Hematopoietic multipotent progenitor cell treated with erythropoietin and hydrocortisone succinate and interleukin-3 and kit ligand, for 8 days (in vitro differentiated cells): ENCODE data around the gene PCNT.

ENCODE experiments used
- DNase-seq: peaks from one replicate; pipeline ENCODE4 v3.0.0-alpha.2; 2015

The PCNT gene

GRCh38 chr21:46334351-46335140 is 10.6 kb downstream of the PCNT start:
- DNase-seq = no peak

DNA sequence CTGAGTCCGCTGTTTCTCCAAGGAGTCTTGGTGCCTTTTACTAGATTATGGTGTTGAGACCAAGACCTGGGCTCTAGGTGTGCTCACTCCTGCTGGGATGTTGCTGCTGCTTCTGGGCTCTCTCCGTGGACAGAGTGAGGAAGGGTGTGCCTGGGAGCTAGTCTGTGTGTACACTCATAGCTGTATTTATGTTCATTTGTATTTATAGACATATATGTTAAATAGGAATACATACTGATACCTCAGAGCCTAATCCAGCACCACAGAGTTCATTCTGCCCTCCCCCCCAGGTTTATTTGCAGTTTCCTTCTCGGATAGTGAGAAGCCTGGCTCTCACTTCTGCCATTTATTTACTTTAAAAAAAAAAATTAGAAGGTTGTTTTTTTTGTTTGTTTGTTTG is 12.6 kb downstream of the PCNT start:
- no peak for DNase-seq

DNA sequence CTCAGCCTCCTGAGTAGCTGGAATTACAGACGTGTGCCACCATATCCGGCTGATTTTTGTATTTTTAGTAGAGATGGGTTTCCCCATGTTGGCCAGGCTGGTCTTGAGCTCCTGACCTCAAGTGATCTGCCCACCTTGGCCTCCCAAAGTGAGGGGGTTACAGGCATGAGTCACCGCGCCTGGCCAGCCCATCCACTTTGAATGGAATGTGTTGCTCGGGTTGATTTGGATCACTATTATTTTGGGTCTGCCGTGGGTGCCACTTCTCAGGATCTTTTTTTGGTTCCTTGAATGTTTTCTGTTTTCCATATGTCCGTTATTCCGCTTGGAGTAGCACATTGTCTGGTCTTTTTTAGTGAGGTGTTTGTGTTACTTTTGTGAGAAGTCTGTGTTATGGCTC is 17.0 kb downstream of the PCNT start:
- DNase-seq = no peak

DNA sequence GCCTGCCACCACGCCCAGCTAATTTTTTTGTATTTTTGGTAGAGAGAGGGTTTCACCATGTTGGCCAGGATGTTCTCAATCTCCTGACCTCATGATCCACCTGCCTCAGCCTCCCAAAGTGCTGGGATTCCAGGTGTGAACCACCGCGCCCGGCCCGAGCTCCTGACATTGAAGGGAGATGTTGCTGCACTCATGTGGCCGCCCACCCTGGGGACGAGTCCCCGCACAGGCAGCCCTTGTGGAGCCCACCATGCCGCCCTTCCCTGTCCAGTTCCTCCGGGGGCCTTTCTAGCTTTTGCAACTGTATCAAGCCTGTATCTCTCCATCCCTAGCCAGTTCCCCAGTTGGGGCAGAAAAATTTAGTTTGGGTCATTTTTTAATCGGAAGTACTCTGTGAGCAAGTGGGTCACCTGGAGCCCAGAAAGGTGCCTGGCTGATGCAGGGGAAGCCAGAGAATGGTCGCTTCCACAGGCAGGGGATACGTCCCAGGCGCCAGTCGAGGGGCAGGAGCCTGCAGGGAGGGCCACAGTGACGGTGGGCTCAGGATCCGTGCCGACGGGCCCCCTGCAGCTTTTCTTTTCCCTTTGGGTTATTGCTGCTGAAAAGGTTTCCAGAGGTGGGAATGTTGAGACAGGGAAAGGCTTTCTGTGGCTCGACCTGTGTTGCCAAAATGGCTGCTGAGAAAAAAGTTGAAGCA is 20.4 kb downstream of the PCNT start:
- DNase-seq = no peak

- DNase-seq = no peak
Observed at GRCh38 chr21:46345861-46346260, 21.9 kb downstream of the PCNT start.

- no peak for DNase-seq
Observed at GRCh38 chr21:46346296-46347202, 22.6 kb downstream of the PCNT start.

DNA sequence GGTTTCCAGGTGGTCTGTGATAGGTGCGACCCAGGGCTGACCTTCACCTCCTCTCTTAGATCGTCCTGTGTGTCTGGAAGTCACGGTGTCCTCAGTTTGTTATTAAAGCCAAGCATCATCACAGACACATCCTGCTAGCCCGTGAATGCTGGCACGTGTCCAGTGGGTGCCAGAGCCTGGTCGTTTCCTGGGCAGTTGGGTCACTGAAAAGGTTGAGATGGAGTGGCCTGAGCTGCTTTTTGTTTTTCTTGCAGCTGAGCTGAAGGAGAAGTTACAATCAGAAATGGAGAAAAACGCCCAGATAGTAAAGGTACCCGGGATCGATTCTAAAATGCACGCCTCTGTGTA is 23.2 kb downstream of the PCNT start:
- DNase-seq = no peak

- DNase-seq = peak; percentile 67
Observed at GRCh38 chr21:46347791-46348381, 23.9 kb downstream of the PCNT start.

GRCh38 chr21:46349134-46349760 is 25.3 kb downstream of the PCNT start:
- no peak for DNase-seq

- no peak for DNase-seq
Observed at GRCh38 chr21:46350571-46350970, 26.6 kb downstream of the PCNT start.

GRCh38 chr21:46350981-46351380 is 27.0 kb downstream of the PCNT start:
- no peak for DNase-seq

GRCh38 chr21:46351476-46352163 is 27.7 kb downstream of the PCNT start:
- DNase-seq = no peak

DNA sequence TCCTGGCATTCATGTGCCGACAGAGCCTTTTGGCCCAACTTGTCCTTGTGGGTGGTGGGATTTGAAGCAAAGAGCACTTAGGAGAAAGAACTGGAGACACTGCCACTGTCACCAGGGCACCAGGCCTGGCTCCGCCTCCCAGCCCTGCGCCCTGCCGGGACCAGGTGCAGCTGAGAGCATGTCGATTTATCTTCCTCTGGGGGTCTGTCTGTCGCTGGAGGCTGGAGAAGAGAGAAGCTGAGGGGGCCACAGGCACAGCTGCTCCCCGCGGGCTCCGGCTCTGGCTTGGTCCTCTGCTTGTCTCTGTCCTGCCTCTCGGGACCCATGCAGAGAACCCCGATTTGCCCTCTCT is 28.2 kb downstream of the PCNT start:
- no peak for DNase-seq

DNA sequence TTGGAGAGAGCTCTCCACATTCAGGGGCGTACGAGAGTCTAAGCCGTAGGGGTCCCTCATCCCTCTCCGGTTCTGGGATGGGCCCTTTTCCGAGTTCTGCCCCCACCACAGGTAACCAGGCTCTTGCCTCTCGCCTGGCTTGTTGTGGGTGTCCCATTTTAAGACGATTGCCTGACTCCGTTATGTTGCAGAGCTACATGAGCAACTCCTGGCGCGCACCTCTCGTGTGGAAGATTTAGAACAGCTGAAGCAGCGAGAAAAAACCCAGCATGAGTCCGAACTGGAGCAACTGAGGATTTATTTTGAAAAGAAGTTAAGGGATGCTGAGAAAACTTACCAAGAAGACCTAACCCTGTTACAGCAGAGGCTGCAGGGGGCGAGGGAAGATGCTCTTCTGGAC is 29.0 kb downstream of the PCNT start:
- no peak for DNase-seq

GRCh38 chr21:46354046-46354445 is 30.1 kb downstream of the PCNT start:
- no peak for DNase-seq

- DNase-seq = no peak
Observed at GRCh38 chr21:46354518-46354917, 30.6 kb downstream of the PCNT start.

GRCh38 chr21:46355161-46356004 is 31.4 kb downstream of the PCNT start:
- no peak for DNase-seq

- no peak for DNase-seq
Observed at GRCh38 chr21:46356005-46356338, 32.0 kb downstream of the PCNT start.

GRCh38 chr21:46356494-46357334 is 32.8 kb downstream of the PCNT start:
- no peak for DNase-seq

DNA sequence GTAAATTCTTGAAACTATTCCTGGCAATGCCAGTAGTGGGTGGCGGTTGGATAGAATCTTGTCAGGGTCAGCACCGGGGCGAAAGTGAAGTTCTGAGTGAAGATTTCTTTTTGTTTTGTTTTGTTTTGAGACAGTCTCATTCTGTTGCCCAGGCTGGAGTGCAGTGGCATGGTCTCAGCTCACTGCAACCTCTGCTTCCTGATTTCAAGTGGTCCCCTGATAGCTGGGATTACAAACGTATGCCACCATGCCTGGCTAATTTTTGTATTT is 33.3 kb downstream of the PCNT start:
- DNase-seq = no peak
